CD4-positive, alpha-beta T cell treated with Interleukin-10 for 1 hour (primary cell): ENCODE results near the gene EPHB1.

ENCODE experiments used
- DNase-seq: peaks from one replicate; pipeline ENCODE4 v3.0.0-alpha.2; 2020

Gene EPHB1

GRCh38 chr3:134852893-134853351, 57.9 kb downstream of the EPHB1 start:
- peak; percentile 3 for DNase-seq

GRCh38 chr3:134854254-134854653, 59.2 kb downstream of the EPHB1 start:
- no peak for DNase-seq

GRCh38 chr3:134857356-134857755, 62.3 kb downstream of the EPHB1 start:
- DNase-seq, result no peak

GRCh38 chr3:134857776-134858362, 62.8 kb downstream of the EPHB1 start:
- no peak for DNase-seq

GRCh38 chr3:134858441-134859035, 63.5 kb downstream of the EPHB1 start:
- no peak for DNase-seq

GRCh38 chr3:134859341-134859740, 64.3 kb downstream of the EPHB1 start:
- DNase-seq, result no peak

GRCh38 chr3:134860141-134860540, 65.1 kb downstream of the EPHB1 start:
- DNase-seq, result no peak

GRCh38 chr3:134863915-134864314, 68.9 kb downstream of the EPHB1 start:
- no peak for DNase-seq

GRCh38 chr3:134864636-134865035, 69.6 kb downstream of the EPHB1 start:
- DNase-seq, result no peak

- DNase-seq, result no peak
Observed at GRCh38 chr3:134867277-134867676, 72.2 kb downstream of the EPHB1 start.

- no peak for DNase-seq
Observed at GRCh38 chr3:134869153-134869726, 74.2 kb downstream of the EPHB1 start.

GRCh38 chr3:134871818-134872217, 76.8 kb downstream of the EPHB1 start:
- no peak for DNase-seq

GRCh38 chr3:134872440-134873388, 77.7 kb downstream of the EPHB1 start:
- DNase-seq, result no peak

GRCh38 chr3:134873789-134874188, 78.7 kb downstream of the EPHB1 start:
- no peak for DNase-seq

GRCh38 chr3:134874737-134875413, 79.8 kb downstream of the EPHB1 start:
- DNase-seq, result no peak

GRCh38 chr3:134876836-134877235, 81.8 kb downstream of the EPHB1 start:
- DNase-seq, result no peak

- no peak for DNase-seq
Observed at GRCh38 chr3:134877788-134878187, 82.7 kb downstream of the EPHB1 start.

GRCh38 chr3:134879990-134880389, 84.9 kb downstream of the EPHB1 start:
- DNase-seq, result no peak

GRCh38 chr3:134880431-134880830, 85.4 kb downstream of the EPHB1 start:
- no peak for DNase-seq

- DNase-seq, result no peak
Observed at GRCh38 chr3:134881305-134881704, 86.2 kb downstream of the EPHB1 start.

- no peak for DNase-seq
Observed at GRCh38 chr3:134883697-134884385, 88.8 kb downstream of the EPHB1 start.
